HPDE6-E6E7 (cell line): ENCODE measurements around the gene SCYL1.

ENCODE experiments used
- DNase-seq: peaks from one replicate; pipeline ENCODE4 v3.0.0; 2011; ENCODE audit warnings: missing footprints; ENCODE audit errors: extremely low spot score

Gene SCYL1

GRCh38 chr11:65536412-65537295, 11.8 kb downstream of the SCYL1 start:
- no peak for DNase-seq

- no peak for DNase-seq
These were observed 12.4 kb downstream of the SCYL1 start for GRCh38 chr11:65537296-65537597.

GRCh38 chr11:65537620-65538231, 12.8 kb downstream of the SCYL1 start:
- no peak for DNase-seq

GRCh38 chr11:65538232-65538914, 13.5 kb downstream of the SCYL1 start:
- no peak for DNase-seq

- DNase-seq, result no peak
These were observed 14.2 kb downstream of the SCYL1 start for GRCh38 chr11:65538915-65539743.

- DNase-seq, result peak; percentile 82
These were observed 14.9 kb downstream of the SCYL1 start for GRCh38 chr11:65539744-65540289.

GRCh38 chr11:65540290-65541092, 15.6 kb downstream of the SCYL1 start:
- peak; percentile 88 for DNase-seq

- DNase-seq, result peak; percentile 69
These were observed 16.5 kb downstream of the SCYL1 start for GRCh38 chr11:65541093-65541982.

- DNase-seq, result no peak
These were observed 18.0 kb downstream of the SCYL1 start for GRCh38 chr11:65542738-65543390.

- DNase-seq, result no peak
These were observed 21.0 kb downstream of the SCYL1 start for GRCh38 chr11:65545853-65546216.

- DNase-seq, result no peak
These were observed 21.5 kb downstream of the SCYL1 start for GRCh38 chr11:65546217-65546958.

GRCh38 chr11:65547446-65548125, 22.7 kb downstream of the SCYL1 start:
- no peak for DNase-seq

GRCh38 chr11:65548395-65548794, 23.5 kb downstream of the SCYL1 start:
- DNase-seq, result no peak

- DNase-seq, result no peak
These were observed 24.2 kb downstream of the SCYL1 start for GRCh38 chr11:65549096-65549495.

- no peak for DNase-seq
These were observed 26.9 kb downstream of the SCYL1 start for GRCh38 chr11:65551572-65552387.

GRCh38 chr11:65552388-65552951, 27.6 kb downstream of the SCYL1 start:
- no peak for DNase-seq
